Fibroblast of the aortic adventitia (primary cell): ENCODE data around the gene MLEC. TPM values are rescaled to one million over a fixed set of nuclear protein-coding genes. Genes with fewer than 3 reads are reported as not detected.

Experiments
- DNase-seq: peaks from one replicate; pipeline ENCODE4 v3.0.0-alpha.2; 2010; ENCODE audit warnings: low read depth
- H3K4me3 ChIP-seq: 2 replicates; pipeline ENCODE4 v1.5.1; 2011; ENCODE audit warnings: low read depth, mild to moderate bottlenecking, control low read depth, low read length, moderate library complexity
- CTCF ChIP-seq: IDR thresholded peaks from 2 replicates; pipeline ENCODE4 v1.5.1; 2011; ENCODE audit warnings: mild to moderate bottlenecking, low read length, control low read depth, inconsistent platforms; ENCODE audit not compliant: insufficient read depth
- total RNA-seq: library from RNA; depleted of rRNA; stranded (reverse); fragments of >200 nt; gene quantifications from 2 replicates; pipeline ENCODE4 v1.2.3, GENCODE V29; 2012; ENCODE audit warnings: low replicate concordance

The MLEC gene
- total RNA-seq, 1 donor: 77.1 TPM

GRCh38 chr12:120739821-120740613 lies 53.1 kb downstream of the MLEC start:
- TF ChIP-seq CTCF: no peak
- DNase-seq: no peak
- no peak overlapping the region for H3K4me3 ChIP-seq

GRCh38 chr12:120740871-120741270 lies 53.9 kb downstream of the MLEC start:
- no peak for TF ChIP-seq CTCF
- no peak for DNase-seq
- no peak overlapping the region for H3K4me3 ChIP-seq

- DNase-seq: no peak
- no peak overlapping the region for H3K4me3 ChIP-seq
- no peak for TF ChIP-seq CTCF
These were observed 54.8 kb downstream of the MLEC start for GRCh38 chr12:120741476-120742421.

GRCh38 chr12:120744922-120745493 lies 58.1 kb downstream of the MLEC start:
- no peak overlapping the region for H3K4me3 ChIP-seq
- DNase-seq: no peak
- no peak for TF ChIP-seq CTCF

GRCh38 chr12:120748242-120748641 lies 61.3 kb downstream of the MLEC start:
- no peak overlapping the region for H3K4me3 ChIP-seq
- TF ChIP-seq CTCF: no peak
- no peak for DNase-seq

- TF ChIP-seq CTCF: no peak
- H3K4me3 ChIP-seq: no peak overlapping the region
- DNase-seq: no peak
These were observed 62.3 kb downstream of the MLEC start for GRCh38 chr12:120749256-120749655.
